GM12878 (cell line): ENCODE measurements around the gene EML1. TPM values are rescaled to one million over a fixed set of nuclear protein-coding genes. Genes with fewer than 3 reads are reported as not detected.

ENCODE experiments used
- ATAC-seq: fragments of 200-7000 bp; cut with Tn5 transposase; 3 replicates; pipeline ENCODE4 v1.9.1; 2020; ENCODE audit warnings: mild to moderate bottlenecking, moderate library complexity
- BruUV-seq: library from RNA; stranded (reverse); fragments of 400-500 nt; replicated peaks from 2 replicates; lab custom pipeline; 2021; lab: Mats Ljungman, UMichigan
- CTCF ChIA-PET: fragments of 300-600 bp; sonication (Branson Sonifier 250); formaldehyde crosslinking; extraction: SDS; loops from one replicate; lab custom pipeline; 2021; ENCODE audit warnings: inconsistent platforms; lab: Yijun Ruan, JAX
- POLR2A ChIA-PET: fragments of 350-600 bp; formaldehyde crosslinking; extraction: SDS; loops from one replicate; lab custom pipeline; 2021; ENCODE audit warnings: inconsistent platforms; lab: Charles Lee
- RAD21 ChIA-PET: fragments of 300-600 bp; sonication (Branson Sonifier 250); formaldehyde crosslinking; loops from one replicate; lab custom pipeline; 2023; ENCODE audit warnings: antibody characterized with exemption; ENCODE audit not compliant: unreplicated experiment; lab: Charles Lee
- SMC1A ChIA-PET: fragments of 300-600 bp; sonication (Branson Sonifier 250); formaldehyde crosslinking; loops from one replicate; lab custom pipeline; 2023; ENCODE audit not compliant: unreplicated experiment, uncharacterized antibody; lab: Charles Lee
- DNase-seq: peaks from one replicate; pipeline ENCODE4 v3.0.0-alpha.2; 2011; ENCODE audit warnings: low read depth, low spot score
- FAIRE-seq: peaks from 3 replicates; lab custom pipeline; 2011; peaks lifted over from hg19 to GRCh38; lab: Jason Lieb, UNC
- H2AFZ ChIP-seq: 2 replicates; pipeline ENCODE4 v1.6.0; 2011; ENCODE audit warnings: low read depth, low read length, control low read depth; ENCODE audit not compliant: control insufficient read depth
- H3K27ac ChIP-seq: 2 replicates; pipeline ENCODE4 v1.5.1; 2011; ENCODE audit warnings: control low read depth; ENCODE audit not compliant: control insufficient read depth, insufficient read depth
- H3K27me3 ChIP-seq, 2 experiments: replicated peaks in 1 of 2; 2 replicates each; pipeline versions ENCODE4 v1.6.0 to v1.6.1; 2011; ENCODE audit warnings: low read length in 1 of 2; ENCODE audit not compliant: control insufficient read depth in 2 of 2, insufficient read depth in 2 of 2
- H3K36me3 ChIP-seq, 2 experiments: 2 replicates each; pipeline ENCODE4 v1.5.1; 2011; ENCODE audit warnings: low read length in 1 of 2; ENCODE audit not compliant: control insufficient read depth in 2 of 2, insufficient read depth in 2 of 2
- H3K4me1 ChIP-seq: 2 replicates; pipeline ENCODE4 v1.6.1; 2011; ENCODE audit warnings: mild to moderate bottlenecking, low read length, moderate library complexity, mixed read lengths; ENCODE audit not compliant: control insufficient read depth, insufficient read depth
- H3K4me2 ChIP-seq: 2 replicates; pipeline ENCODE4 v1.6.0; 2011; ENCODE audit warnings: control low read depth; ENCODE audit not compliant: control insufficient read depth, insufficient read depth
- H3K4me3 ChIP-seq: fragments of 200-600 bp; sonication (generic); 2 replicates; pipeline ENCODE4 v1.5.1; 2016
- H3K79me2 ChIP-seq: 2 replicates; pipeline ENCODE4 v1.6.0; 2011; ENCODE audit warnings: low read length; ENCODE audit not compliant: control insufficient read depth, insufficient read depth
- H3K9ac ChIP-seq: 2 replicates; pipeline ENCODE4 v1.8.0; 2011; ENCODE audit warnings: low read length, control low read depth, mixed read lengths; ENCODE audit not compliant: control insufficient read depth, insufficient read depth
- H3K9me3 ChIP-seq: replicated peaks from 3 replicates; pipeline ENCODE4 v1.5.1; 2011; ENCODE audit warnings: mild to moderate bottlenecking, low read length; ENCODE audit not compliant: control insufficient read depth, insufficient read depth
- H4K20me1 ChIP-seq: 2 replicates; pipeline ENCODE4 v1.6.0; 2011; ENCODE audit not compliant: control insufficient read depth, insufficient read depth
- ASH2L ChIP-seq: fragments of 300-600, 200-600 bp; sonication (generic); IDR thresholded peaks from 2 replicates; pipeline ENCODE4 v1.6.1; 2017; ENCODE audit warnings: low read depth, mild to moderate bottlenecking, borderline replicate concordance
- CHD4 ChIP-seq: fragments of 200-600 bp; sonication (generic); IDR thresholded peaks from 2 replicates; pipeline ENCODE4 v1.6.1; 2016; ENCODE audit warnings: mild to moderate bottlenecking
- FOS ChIP-seq: IDR thresholded peaks from 3 replicates; pipeline ENCODE4 v1.6.1; 2011; ENCODE audit warnings: borderline replicate concordance; ENCODE audit not compliant: insufficient read length; ENCODE audit errors: extremely low read depth
- GATAD2B ChIP-seq: fragments of 450-650 bp; conservative IDR thresholded peaks from 2 replicates; pipeline ENCODE4 v1.6.1; 2017; ENCODE audit warnings: low read depth, mild to moderate bottlenecking, moderate library complexity
- NBN ChIP-seq: fragments of 450-650 bp; IDR thresholded peaks from 2 replicates; pipeline ENCODE4 v1.6.1; 2016
- NRF1 ChIP-seq: conservative IDR thresholded peaks from 2 replicates; pipeline ENCODE4 v1.6.1; 2011; ENCODE audit warnings: mild to moderate bottlenecking, low read depth, low read length, improper control_type of control experiment
- RB1 ChIP-seq: fragments of 450-650 bp; formaldehyde crosslinking; IDR thresholded peaks from 2 replicates; pipeline ENCODE4 v1.6.1; 2017; ENCODE audit warnings: mild to moderate bottlenecking, borderline replicate concordance
- RBBP5 ChIP-seq: fragments of 200-600 bp; sonication (generic); conservative IDR thresholded peaks from 2 replicates; pipeline ENCODE4 v1.6.1; 2016
- SKIL ChIP-seq: fragments of 450-650 bp; IDR thresholded peaks from 2 replicates; pipeline ENCODE4 v1.6.1; 2017; ENCODE audit warnings: mild to moderate bottlenecking, low read depth, inconsistent platforms; ENCODE audit not compliant: poor library complexity, severe bottlenecking
- SMC3 ChIP-seq: IDR thresholded peaks from 2 replicates; pipeline ENCODE4 v1.6.1; 2011; ENCODE audit warnings: low read length, improper control_type of control experiment, borderline replicate concordance
- SREBF1 ChIP-seq: IDR thresholded peaks from 2 replicates; pipeline ENCODE4 v1.6.1; 2012; ENCODE audit warnings: mild to moderate bottlenecking, low read length
- TAF1 ChIP-seq: IDR thresholded peaks from 2 replicates; pipeline ENCODE4 v1.6.1; 2011; ENCODE audit warnings: mild to moderate bottlenecking, low read depth, low read length, borderline replicate concordance
- TCF12 ChIP-seq: IDR thresholded peaks from 2 replicates; pipeline ENCODE4 v1.6.1; 2011; ENCODE audit warnings: low read depth, mild to moderate bottlenecking, low read length
- ZBTB4 ChIP-seq: fragments of 450-650 bp; formaldehyde crosslinking; IDR thresholded peaks from 2 replicates; pipeline ENCODE4 v1.4.0; 2022; ENCODE audit warnings: mild to moderate bottlenecking, moderate library complexity
- ZSCAN29 ChIP-seq: fragments of 450-650 bp; IDR thresholded peaks from 2 replicates; pipeline ENCODE4 v1.6.1; 2017; ENCODE audit warnings: mild to moderate bottlenecking, moderate library complexity
- WGBS: methylation state at CpG from one replicate; pipeline ENCODE4 v1.1.6; 2016; ENCODE audit warnings: low lambda C conversion rate; ENCODE audit not compliant: insufficient replicate concordance, insufficient coverage; ENCODE audit errors: missing lambda C conversion rate; 5-methylcytosine and 5-hydroxymethylcytosine counted together
- in situ Hi-C: fragments of 300-500 bp; cut with MboI; formaldehyde crosslinking; loops from 9 replicates; pipeline ENCODE4 v1.14.3; 2018; ENCODE audit warnings: mixed read lengths
- intact Hi-C: fragments of 100-400 bp; cut with micrococcal nuclease; formaldehyde crosslinking; loops from one replicate; pipeline ENCODE4 v1.14.2; 2022; ENCODE audit not compliant: unreplicated experiment
- polyA plus RNA-seq, 11 experiments: library from polyadenylated mRNA; depleted of rRNA in 4 of 11; unstranded in 6 of 11; stranded (reverse) in 5 of 11; fragments of >200 nt; fragmentation: Nextera tagmentation in 4 of 11; fragmentation: Illumina TruSeq in 1 of 11; extraction: Ambion mirVana in 4 of 11; extraction: Trizol in 1 of 11; gene quantifications; 1 replicate in 1 of 11; 2 replicates in 10 of 11; pipeline versions ENCODE4 v1.2.1 to v1.2.3, GENCODE V29; 2011 to 2016; ENCODE audit warnings: inconsistent platforms in 2 of 11, missing spikeins in 2 of 11, low read depth in 1 of 11
- total RNA-seq, 4 experiments: library from RNA; depleted of rRNA in 3 of 4; stranded (reverse); fragments of >200 nt in 3 of 4; fragmentation: Illumina TruSeq in 1 of 4; extraction: Trizol in 1 of 4; gene quantifications; 2 replicates each; pipeline versions ENCODE4 v1.2.1 to v1.2.3, GENCODE V29; 2013 to 2021
- TF ChIP-seq, protein P1 (sequence below): IDR thresholded peaks from 2 replicates; pipeline ENCODE4 v1.6.1; 2012; ENCODE audit warnings: low read depth, low read length, improper control_type of control experiment

The EML1 gene
- total and polyA plus RNA-seq, 10 of the 15 experiments (the other 5 are each of a cell fraction or from before 2014, with no cell fraction given): 0.05 to 3.4 (median 0.11) TPM; not detected in 3

DNA sequence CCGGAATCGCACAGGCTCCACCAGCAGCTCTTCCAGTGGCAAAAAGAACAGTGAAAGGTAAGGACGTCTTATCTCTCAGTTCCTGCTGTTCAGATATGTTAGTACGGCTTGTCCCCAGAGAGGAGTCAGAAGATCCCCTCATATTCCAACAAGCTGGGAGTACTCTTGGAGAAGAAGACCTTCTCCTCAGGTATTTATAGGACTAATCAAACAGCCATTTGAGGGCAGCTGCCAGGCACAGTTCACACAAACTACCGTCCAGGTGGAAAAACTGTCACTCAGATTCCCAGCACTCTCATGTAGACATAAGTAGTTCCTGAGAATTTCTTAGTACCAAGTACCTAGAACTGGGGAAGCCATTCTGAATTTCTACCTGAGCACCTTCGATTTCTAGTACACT is 85.3 kb downstream of the EML1 start:
- Histone ChIP-seq H3K4me3 (no peak overlapping the region), H3K79me2 (no peaks in the 10 kb centered on the region), H3K27me3 (peaks cover 0 to 3% of the 10 kb centered on the region in 2 experiments; a peak in 1 of 4 replicates), H3K9ac (no peak overlapping the region), H3K36me3 (no peaks in the 10 kb centered on the region), H3K9me3 (no peaks in the 10 kb centered on the region), H3K27ac (no peak overlapping the region), H3K4me1 (no peaks in the 10 kb centered on the region), H3K4me2 (no peak overlapping the region), H2AFZ (no peak overlapping the region), H4K20me1 (no peaks in the 10 kb centered on the region)
- no TSS peak for BruUV-seq
- no peak for TF ChIP-seq ZBTB4 (CRISPR knock-in tag)
- TF ChIP-seq TCF12: no peak
- TF ChIP-seq ZSCAN29: no peak
- TF ChIP-seq ASH2L: no peak
- TF ChIP-seq SREBF1: no peak
- no peak for TF ChIP-seq FOS
- TF ChIP-seq, protein P1, sequence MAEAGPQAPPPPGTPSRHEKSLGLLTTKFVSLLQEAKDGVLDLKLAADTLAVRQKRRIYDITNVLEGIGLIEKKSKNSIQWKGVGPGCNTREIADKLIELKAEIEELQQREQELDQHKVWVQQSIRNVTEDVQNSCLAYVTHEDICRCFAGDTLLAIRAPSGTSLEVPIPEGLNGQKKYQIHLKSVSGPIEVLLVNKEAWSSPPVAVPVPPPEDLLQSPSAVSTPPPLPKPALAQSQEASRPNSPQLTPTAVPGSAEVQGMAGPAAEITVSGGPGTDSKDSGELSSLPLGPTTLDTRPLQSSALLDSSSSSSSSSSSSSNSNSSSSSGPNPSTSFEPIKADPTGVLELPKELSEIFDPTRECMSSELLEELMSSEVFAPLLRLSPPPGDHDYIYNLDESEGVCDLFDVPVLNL: no peak
- TF ChIP-seq NBN: no peak
- TF ChIP-seq SMC3: no peak
- TF ChIP-seq TAF1: no peak
- TF ChIP-seq NRF1: no peak
- no peak for TF ChIP-seq GATAD2B
- no peak for TF ChIP-seq RBBP5
- TF ChIP-seq RB1: no peak
- TF ChIP-seq CHD4: no peak
- no peak for TF ChIP-seq SKIL
- DNase-seq (no peak), ATAC-seq (no peak), FAIRE-seq (no peak)
- intact Hi-C loops (no loop called here), in situ Hi-C loops (no loop called here)
- ChIA-PET POLR2A (no interaction called here), SMC1A (no interaction called here), CTCF (interaction anchor here (0.9 to 1.4 kb wide), 2 partner anchors 9 to 21 kb away, joined by 3 to 4 read pairs; no protein-coding TSS in a partner anchor), RAD21 (interaction anchor here (0.8 to 1.3 kb wide), 2 partner anchors 21 to 149 kb away, joined by 4 to 5 read pairs; no protein-coding TSS in a partner anchor)
- 30% methylated on average over 6 of the region's 6 CpGs for WGBS
